Left lung (tissue), 10 donors: Measurements from ENCODE around the gene CADM2. TPM values are rescaled to one million over a fixed set of nuclear protein-coding genes. Genes with fewer than 3 reads are reported as not detected.

Source experiments
- ATAC-seq: fragments of 200-7000 bp; cut with Tn5 transposase; one replicate; pipeline ENCODE4 v1.9.1; 2020; ENCODE audit warnings: moderate library complexity
- DNase-seq, 4 donors: peaks; one replicate each; pipeline ENCODE4 v3.0.0-alpha.2; 2013 to 2020
- H3K27ac ChIP-seq, 2 donors: fragments of 200-600 bp; sonication (generic) in 1 of 2; one replicate each; pipeline versions ENCODE4 v1.5.0 to v1.8.0; 2020 to 2021
- H3K27me3 ChIP-seq, 2 donors: fragments of 200-600 bp; sonication (generic) in 1 of 2; one replicate each; pipeline versions ENCODE4 v1.5.0 to v1.8.0; 2020 to 2021
- H3K36me3 ChIP-seq, 2 donors: fragments of 200-600 bp; sonication (generic) in 1 of 2; one replicate each; pipeline versions ENCODE4 v1.5.0 to v1.8.0; 2020 to 2021
- H3K4me1 ChIP-seq, 2 donors: fragments of 200-600 bp; one replicate each; pipeline ENCODE4 v1.8.0; 2021
- H3K4me3 ChIP-seq, 2 donors: fragments of 200-600 bp; sonication (generic) in 1 of 2; one replicate each; pipeline versions ENCODE4 v1.5.0 to v1.8.0; 2020 to 2021; ENCODE audit warnings: mild to moderate bottlenecking in 1 of 2
- H3K9me3 ChIP-seq, 2 donors: fragments of 200-600 bp; sonication (generic) in 1 of 2; one replicate each; pipeline versions ENCODE4 v1.5.0 to v1.8.0; 2020 to 2021
- CTCF ChIP-seq, 2 donors: fragments of 200-600 bp; sonication (generic) in 1 of 2; IDR thresholded peaks; one replicate each; pipeline versions ENCODE4 v1.5.0 to v1.8.0; 2021; ENCODE audit warnings: antibody characterized with exemption in 2 of 2
- intact Hi-C, 2 donors: fragments of 100-400 bp; cut with DNase I; formaldehyde crosslinking; loops; one replicate each; pipeline versions ENCODE4 v1.11.2 to v1.14.2; 2022
- polyA plus RNA-seq, 6 donors: library from polyadenylated mRNA; unstranded; fragments of 120-200 nt; gene quantifications; one replicate each; pipeline ENCODE4 v1.2.1, GENCODE V29; 2013; ENCODE audit not compliant: insufficient read length in 6 of 6
- total RNA-seq, 2 donors: library from RNA; stranded (reverse); fragmentation: NEBNext Ultra II Directional; extraction: Animal tissue kit (Norgen Biotek cat#: 25700); gene quantifications; one replicate each; pipeline ENCODE4 v1.2.1, GENCODE V29; 2021
- donor health status: DM: no; HTN: yes; CAD: no.
- donor health status: DM: no; HTN: no; CAD: no.

The CADM2 gene
- total and polyA plus RNA-seq, 8 donors: 0.16 to 2.3 (median 0.74) TPM

- intact Hi-C loops: no loop called here
- DNase-seq: peak in 2 of 4 donors; percentile 34 to 68
Measured at GRCh38 chr3:85360742-85361387, 402.1 kb downstream of the CADM2 start.

GRCh38 chr3:85364296-85364909 lies 405.6 kb downstream of the CADM2 start:
- DNase-seq: no peak
- no peaks in the 10 kb centered on the region for H3K36me3 ChIP-seq
- intact Hi-C loops: no loop called here
- no peak for ATAC-seq
- no peak overlapping the region for H3K4me3 ChIP-seq
- no peaks in the 10 kb centered on the region for H3K9me3 ChIP-seq
- no peaks in the 10 kb centered on the region for H3K4me1 ChIP-seq
- no peaks in the 10 kb centered on the region for H3K27me3 ChIP-seq
- TF ChIP-seq CTCF (IDR thresholded peaks at IDR 0.05): no peak
- no peak overlapping the region for H3K27ac ChIP-seq

More at GRCh38 chr3:85360742-85361387, 402.1 kb downstream of the CADM2 start:
- no peaks in the 10 kb centered on the region for H3K36me3 ChIP-seq
- no peaks in the 10 kb centered on the region for H3K9me3 ChIP-seq
- no peaks in the 10 kb centered on the region for H3K27me3 ChIP-seq
- peak in 1 of 2 donors; percentile 21 for TF ChIP-seq CTCF (IDR thresholded peaks at IDR 0.05)
- H3K27ac ChIP-seq: no peak overlapping the region
- ATAC-seq: peak; percentile 86
- H3K4me3 ChIP-seq: no peak overlapping the region
- H3K4me1 ChIP-seq: no peaks in the 10 kb centered on the region

- DNase-seq: peak in 1 of 4 donors; percentile 36
- Histone ChIP-seq H3K27ac (no peak overlapping the region), H3K9me3 (no peaks in the 10 kb centered on the region), H3K27me3 (no peaks in the 10 kb centered on the region), H3K4me3 (no peak overlapping the region), H3K4me1 (no peaks in the 10 kb centered on the region), H3K36me3 (no peaks in the 10 kb centered on the region)
- no peak for TF ChIP-seq CTCF (IDR thresholded peaks at IDR 0.05)
- intact Hi-C loops: no loop called here
- ATAC-seq: no peak
Measured at GRCh38 chr3:85370341-85370740, 411.6 kb downstream of the CADM2 start.

- Histone ChIP-seq H3K4me1 (no peaks in the 10 kb centered on the region), H3K27ac (no peak overlapping the region), H3K36me3 (no peaks in the 10 kb centered on the region), H3K4me3 (no peak overlapping the region), H3K9me3 (no peaks in the 10 kb centered on the region), H3K27me3 (no peaks in the 10 kb centered on the region)
- TF ChIP-seq CTCF (IDR thresholded peaks at IDR 0.05): no peak
- intact Hi-C loops: no loop called here
- no peak for DNase-seq
- no peak for ATAC-seq
Measured at GRCh38 chr3:85376131-85376530, 417.3 kb downstream of the CADM2 start.

GRCh38 chr3:85377115-85377514 lies 418.3 kb downstream of the CADM2 start:
- DNase-seq: no peak
- TF ChIP-seq CTCF (IDR thresholded peaks at IDR 0.05): no peak
- Histone ChIP-seq H3K4me3 (no peak overlapping the region), H3K36me3 (no peaks in the 10 kb centered on the region), H3K27me3 (no peaks in the 10 kb centered on the region), H3K9me3 (no peaks in the 10 kb centered on the region), H3K4me1 (no peaks in the 10 kb centered on the region), H3K27ac (no peak overlapping the region)
- no peak for ATAC-seq
- intact Hi-C loops: no loop called here
